HG03565 (cell line): Measurements from ENCODE around the gene SNAPC1.

Experiments
- ATAC-seq: cut with Tn5 transposase; IDR thresholded peaks from one replicate; pipeline ENCODE4 v1.9.1; 2021; ENCODE audit warnings: mild to moderate bottlenecking, moderate library complexity; ENCODE audit not compliant: unreplicated experiment

The SNAPC1 gene

DNA sequence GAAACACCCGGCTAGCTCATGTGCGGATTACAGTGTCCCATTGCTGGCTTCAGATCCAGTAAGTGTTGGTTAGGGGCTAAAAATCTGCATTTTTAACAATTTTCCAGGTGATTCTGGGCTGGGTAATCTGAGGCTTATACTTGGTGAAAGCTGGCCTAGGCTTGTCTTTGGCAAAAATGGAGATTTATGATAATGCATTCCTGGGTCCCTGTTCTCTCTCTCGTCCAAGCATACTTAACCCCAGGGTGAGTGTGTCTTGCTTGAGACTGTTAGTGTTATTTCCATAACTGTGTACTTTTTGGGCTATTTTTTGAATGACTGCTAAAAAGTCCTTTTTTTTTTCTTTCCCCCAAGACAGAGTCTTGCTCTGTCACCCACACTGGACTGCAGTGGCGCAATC lies 43.2 kb downstream of the SNAPC1 start:
- no peak for ATAC-seq

GRCh38 chr14:61811882-61812346 lies 49.7 kb downstream of the SNAPC1 start:
- no peak for ATAC-seq

DNA sequence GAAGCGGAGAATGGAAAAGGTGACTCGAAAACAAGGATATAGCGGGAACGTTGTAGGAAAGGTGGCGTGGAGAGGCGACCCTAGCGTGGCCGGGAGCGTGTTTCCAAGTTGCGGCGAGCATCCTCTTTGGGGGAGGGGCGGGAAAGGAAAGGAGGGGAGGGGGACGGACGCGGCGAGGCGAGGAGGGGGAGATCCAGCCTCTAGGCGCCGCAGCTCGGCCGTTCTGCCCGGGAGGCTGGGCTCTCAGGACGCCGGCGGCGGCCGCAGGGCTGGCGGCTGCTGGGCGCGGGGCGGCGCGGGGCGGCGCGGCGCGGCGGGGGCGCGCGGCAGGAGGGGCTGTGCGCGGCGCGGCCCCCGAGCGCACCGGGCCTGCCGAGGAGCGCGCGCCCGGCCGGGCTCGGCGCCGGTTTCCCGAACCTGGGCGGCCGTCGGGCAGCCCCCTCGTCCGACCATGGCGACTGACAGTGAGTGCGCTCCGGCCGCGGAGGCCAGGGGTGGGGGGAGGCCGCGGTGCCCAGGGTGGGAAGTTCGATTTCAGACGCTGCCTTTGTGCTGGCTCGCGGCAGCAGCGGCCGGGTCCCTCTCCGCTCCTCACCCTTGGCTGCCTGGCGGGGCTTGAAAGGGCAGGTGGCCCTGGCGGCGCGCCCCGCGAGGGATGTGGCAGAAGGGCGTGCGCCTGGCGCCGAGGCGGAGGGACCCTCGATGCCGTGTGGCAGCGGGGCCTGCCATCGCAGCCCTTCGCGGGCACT lies 50.3 kb downstream of the SNAPC1 start, which contains the start of gene SYT16:
SYT16 (plus strand) TSS at position 357 of the 749 bp plus-strand sequence.
- no peak for ATAC-seq

DNA sequence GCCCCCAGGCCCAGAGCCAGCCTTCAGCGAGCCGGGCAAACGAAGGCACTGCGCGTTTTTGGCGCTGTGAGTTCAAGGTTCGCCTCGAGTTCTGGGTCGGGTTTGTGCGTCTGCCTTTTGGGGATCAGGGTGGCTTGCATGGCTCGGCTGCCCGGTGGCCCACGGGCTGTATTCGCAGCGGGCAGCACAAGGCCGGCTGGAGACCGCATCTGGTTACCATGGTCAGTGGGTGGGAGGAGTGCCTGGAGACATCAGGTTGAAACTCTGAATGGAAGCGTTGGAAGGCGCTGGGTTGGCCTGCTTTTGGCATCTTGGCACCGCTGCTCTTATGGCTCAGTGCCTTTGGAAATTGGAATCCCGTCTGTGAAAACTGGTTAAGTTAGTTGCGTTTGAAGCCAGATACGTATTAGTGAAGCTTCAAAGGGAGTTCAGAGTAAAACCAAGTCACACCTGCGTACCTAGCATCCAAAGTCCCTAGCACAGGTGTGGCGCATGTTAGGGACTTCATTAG lies 50.9 kb downstream of the SNAPC1 start:
- no peak for ATAC-seq

DNA sequence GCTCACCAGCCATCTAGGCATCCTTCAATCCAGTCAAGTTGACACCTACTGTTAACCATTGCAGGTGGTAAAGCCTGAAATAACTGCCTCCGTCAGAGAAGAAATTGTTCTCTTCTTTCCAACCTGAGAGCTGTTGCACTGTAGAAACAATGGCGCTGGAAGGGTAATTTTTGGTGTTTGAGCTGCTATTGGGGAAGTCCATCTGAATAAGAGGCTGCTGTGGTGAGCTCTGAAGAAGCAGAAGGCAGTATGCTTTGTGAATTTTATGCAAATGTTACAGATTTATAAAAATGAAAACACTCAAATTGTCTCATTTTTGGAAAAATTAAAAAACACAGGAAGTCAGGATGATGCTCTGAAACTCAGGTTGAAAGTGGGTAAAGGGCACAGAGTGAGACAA lies 60.2 kb downstream of the SNAPC1 start:
- no peak for ATAC-seq

DNA sequence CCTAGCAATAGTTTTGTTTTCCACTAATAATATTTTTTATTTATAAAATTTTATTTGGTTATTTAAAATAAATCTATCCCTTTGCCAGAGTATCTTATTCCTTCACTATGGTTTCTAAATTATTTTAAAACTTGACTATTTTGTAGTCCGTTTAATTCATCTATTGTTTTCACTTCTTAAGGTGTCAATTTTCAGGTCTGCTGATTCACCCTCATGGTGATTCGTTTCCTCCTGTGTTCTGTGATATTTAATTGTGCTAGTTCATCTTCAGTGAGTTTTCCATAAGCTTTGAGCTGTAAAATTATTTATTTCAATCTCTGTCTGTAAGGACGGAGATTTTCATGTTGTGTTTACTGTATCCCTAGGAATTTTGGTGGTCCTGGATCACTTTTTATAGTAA lies 70.6 kb downstream of the SNAPC1 start:
- ATAC-seq: no peak

DNA sequence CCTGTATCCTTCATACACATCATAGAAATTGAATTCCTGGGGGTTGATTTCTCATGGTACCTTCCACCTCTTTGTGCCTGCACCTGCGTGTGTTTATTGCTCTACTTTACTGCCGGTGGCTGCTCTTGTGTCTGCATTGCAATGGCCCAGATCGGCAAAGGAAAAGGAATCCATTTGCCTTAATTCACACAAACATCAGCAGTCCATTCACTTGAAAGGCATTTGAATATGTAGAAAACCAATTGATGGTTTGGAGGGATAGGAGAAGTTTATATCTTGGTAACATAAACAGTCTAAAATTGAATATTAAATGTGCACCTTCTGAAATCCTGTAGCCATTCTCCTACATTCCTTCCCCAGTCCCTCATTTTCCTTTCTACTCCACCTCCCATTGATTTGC lies 74.0 kb downstream of the SNAPC1 start:
- ATAC-seq: no peak

DNA sequence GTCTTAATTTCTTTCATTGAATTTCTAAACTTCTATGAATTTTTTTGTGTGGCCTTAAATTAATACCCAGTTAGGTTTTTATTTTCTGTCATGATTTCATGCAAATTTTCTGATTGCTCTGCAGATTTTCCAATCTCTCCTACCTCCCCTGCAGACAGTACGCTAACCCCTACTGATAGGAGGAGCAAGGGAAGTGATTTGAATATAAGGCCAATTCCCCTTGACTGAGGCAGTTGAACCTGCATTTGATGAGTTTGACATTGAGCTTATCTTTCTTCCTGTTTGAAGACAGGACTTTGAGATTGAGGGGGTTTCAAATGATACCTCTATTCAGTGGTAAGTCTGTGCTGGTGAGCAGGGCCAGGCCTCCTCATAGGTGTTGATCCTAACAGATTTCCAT lies 74.6 kb downstream of the SNAPC1 start:
- ATAC-seq: no peak

DNA sequence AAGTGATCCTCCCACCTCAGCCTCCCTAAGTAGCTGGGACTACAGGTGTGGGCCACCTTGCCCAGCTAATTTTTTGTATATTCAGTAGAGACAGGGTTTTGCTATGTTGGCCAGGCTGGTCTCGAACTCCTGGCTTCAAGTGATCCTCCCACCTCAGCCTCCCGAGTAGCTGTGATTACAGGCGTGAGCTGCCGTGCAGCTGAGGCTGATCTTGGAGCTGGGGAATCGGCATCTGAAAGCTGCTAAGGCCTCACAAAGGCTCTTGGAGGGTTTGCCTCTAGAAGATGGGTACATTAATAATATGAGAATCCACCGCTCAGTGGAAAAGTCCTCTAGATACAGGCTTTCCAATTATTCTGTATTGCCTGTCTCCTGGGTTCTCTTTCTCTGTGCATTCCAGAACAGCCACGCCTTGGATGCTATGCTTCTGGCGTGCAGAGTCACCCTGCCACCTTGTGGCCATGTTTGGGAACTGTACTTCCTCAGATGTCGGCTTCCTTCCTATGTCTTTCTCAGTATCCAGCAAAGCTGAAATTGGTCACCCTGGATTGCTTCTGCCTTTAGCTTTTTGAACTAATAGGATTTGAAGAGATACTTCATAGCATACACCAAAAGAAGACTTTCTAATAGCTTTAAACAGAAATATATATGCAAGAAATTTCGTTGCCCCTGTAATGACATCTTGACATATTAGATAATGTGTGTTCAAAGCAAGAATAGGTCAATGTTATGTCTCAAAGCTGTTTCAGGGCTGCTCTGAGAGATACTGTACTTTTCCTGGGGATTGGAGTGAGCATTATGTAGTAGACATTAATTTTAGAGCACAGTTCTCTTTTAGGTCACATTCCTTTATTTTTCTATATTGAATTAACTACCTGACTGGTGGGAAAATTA lies 75.4 kb downstream of the SNAPC1 start:
- ATAC-seq: peak; percentile 87

DNA sequence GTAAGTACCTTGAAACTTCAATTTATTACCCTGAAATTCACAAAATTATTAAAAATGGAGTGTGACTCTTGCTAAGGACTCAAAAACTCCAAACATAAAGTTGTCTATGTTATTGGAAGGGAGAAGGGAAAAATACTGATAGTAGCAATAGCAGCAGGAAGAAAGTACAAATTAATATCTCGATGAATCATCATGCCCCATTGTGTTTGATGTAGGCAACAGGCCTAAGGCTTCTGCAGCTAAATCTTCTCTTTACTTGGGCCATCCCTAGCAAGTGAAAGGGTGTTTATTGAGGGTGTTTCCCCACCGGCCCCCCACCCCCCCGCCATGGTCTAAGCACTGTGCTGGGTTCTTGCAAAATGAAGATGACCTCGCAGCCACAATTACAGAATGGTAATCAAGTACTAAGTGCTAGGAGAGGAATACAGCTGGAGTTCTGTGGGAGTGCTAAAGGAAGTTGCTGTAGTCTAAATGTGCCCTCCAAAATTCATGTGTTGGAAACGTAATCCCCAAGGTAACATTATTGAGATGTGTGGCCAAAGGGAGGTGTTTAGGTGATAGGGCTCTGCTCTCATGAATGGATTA lies 76.5 kb downstream of the SNAPC1 start:
- no peak for ATAC-seq

DNA sequence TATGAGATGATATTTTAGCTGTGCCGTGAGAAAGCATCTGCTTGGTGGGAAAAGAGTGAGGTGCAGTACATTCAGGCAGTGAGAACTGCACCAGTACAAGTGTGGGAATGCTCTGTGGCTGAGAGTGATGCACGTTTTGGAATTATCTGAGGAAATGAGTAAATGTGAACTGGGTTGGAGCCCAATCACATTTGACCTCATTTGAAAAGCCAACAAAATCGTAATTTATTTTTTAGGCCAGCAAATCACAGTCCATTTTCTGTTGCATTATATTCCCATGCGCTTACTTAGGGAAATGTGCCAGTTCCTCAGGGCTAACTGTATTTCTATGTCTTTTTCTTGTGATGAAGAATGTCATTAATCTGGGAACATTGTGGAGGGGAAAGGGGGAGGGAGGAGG lies 77.3 kb downstream of the SNAPC1 start:
- ATAC-seq: no peak

GRCh38 chr14:61841145-61841544 lies 78.9 kb downstream of the SNAPC1 start:
- no peak for ATAC-seq
